HG03064 (cell line): ENCODE data around the gene ERI3.

Experiments
- ATAC-seq: cut with Tn5 transposase; IDR thresholded peaks from one replicate; pipeline ENCODE4 v1.9.1; 2021; ENCODE audit warnings: low read depth; ENCODE audit not compliant: unreplicated experiment

The ERI3 gene

DNA sequence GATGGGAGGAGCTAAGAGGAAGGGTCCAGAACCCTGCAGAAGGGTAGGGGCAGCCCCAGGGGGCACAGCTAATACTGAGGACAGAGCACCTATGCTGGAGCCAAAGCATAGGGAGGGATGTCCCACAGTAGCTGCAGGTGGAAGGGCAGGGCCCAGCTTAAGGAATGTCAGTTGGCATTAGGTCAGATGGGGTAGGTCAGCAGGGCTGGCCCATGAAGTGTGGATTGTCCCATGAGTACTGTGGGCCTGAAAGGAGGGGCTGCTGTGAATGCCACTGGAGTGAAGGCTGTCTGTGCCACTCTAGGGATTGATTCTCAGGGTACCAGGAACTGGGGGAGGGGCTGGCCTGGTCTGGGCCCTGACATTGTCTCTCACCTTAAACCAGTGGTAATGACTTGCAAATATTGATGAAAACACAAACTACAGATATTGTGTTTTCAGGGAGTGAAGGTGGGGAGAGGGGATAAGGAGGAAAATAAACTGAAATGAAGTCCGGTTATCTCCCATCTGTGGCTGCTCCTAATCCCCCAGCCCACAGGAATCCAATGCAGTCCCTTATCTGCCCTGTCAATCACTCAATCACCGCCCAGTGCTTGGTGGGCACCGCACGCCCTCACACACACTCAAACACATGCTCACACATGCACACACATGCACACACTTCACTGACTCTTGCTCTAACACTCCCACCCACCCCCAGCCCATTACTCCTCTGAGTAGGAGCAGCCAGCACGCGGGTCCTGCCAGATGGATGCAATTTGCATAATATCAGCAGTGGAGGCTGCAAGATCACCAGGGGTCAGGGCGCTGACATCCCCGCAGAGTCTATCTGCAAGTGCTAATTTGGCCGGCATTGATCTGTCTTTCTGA lies 114.0 kb downstream of the ERI3 start:
- ATAC-seq, result no peak

DNA sequence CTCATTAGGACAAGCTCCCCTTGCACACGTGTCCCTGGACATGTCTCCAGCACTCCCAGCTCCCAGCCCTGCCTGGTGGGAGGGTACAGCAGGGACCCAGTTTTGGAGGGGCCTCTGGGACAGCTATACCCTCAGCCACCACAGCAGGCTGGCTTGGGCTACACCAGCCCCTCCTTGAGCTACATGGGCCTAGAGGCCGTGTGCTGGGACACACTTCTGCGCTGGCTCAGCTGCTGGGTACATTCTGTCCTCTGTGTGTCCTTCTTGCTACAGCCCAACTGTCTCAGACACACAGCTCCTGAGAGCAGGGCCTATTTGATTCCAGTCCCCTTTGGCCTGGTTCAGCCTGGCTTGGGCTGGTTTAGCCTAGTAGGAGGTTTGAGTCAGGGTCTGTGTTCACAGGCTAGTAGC lies 115.1 kb downstream of the ERI3 start:
- no peak for ATAC-seq

DNA sequence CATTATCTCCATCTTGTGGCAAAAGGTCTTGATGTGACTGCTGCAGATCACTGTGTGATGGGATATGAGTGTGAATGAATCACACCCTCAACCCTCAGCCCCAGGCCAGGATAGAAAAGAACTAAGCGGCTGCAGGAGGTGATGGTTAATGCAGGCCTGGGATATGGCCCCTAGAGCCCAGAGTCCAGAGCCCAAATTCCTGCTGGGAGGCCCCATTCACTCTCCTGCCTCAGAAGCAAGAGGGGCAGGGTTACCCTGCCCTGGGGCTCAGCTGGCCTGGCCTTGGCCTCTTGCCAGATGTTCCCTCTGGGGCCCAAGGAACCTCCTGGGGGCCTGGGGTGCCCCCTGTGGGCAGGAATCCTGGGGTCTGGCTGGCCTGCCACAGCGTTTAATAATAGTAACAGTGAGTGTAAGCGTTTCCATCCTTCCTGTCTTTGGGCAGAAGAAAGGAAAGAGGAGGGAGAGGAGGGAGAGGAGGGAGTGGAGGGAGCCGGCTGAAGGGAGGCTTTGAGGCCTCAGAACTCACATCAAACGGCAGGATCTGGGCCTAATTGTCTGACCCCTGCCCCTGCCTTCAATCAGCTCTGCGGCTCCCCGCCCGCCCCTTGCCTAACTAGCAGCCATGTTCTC lies 115.6 kb downstream of the ERI3 start:
- no peak for ATAC-seq

DNA sequence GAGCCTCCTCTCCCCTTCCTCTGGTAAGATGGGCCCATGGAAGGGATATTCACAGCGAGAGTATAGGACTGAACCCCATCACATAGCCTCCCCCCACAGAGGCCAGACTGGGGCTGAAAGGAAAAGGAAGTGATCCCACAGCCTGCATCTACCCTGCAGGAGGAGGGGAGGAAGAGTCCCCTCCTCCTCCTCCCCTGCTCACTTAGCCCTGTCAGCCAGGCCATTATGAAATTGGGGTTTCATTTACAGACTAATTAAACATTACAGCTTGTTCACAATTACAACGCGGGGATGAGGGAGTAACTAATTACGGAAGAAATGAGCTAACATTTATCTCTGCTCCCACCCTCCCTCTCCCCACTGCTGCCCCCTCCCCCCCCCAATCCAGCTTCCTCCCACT lies 116.4 kb downstream of the ERI3 start:
- no peak for ATAC-seq

DNA sequence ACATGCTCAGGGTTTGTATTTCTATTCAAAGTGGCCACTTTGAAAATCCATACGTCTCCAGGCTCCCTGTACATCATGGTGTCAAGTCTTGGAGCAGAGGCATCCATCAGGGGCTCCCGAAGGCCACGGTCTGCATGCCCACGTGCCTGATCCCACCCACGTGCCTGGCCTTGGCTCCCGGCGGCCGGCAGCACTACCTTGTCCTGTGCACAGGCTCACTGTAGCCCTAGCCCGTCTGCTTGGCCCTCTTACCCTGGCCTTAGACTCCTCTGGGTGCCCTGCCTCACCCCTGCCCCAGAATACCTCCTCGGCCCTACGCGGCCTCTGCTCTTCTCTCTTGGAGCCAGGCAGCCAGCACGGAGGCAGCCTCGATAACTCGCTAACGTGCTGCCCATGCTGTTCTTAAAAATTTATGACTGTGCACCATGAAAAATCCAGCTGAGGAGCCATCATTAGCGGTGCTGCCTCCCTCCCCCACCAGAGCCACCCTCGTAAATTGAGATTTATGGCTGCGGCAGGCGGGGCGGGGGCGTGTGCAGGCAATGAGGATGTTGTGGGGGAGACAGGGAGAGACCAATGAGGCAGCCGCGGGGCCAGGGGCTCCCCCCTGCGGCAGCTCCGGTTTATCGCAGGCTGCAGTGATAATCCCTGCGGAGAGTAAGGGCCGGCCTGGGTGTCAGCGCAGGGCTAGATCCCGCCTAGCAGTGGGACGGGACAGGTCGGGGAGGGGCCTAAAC lies 117.2 kb downstream of the ERI3 start:
- ATAC-seq, result no peak

DNA sequence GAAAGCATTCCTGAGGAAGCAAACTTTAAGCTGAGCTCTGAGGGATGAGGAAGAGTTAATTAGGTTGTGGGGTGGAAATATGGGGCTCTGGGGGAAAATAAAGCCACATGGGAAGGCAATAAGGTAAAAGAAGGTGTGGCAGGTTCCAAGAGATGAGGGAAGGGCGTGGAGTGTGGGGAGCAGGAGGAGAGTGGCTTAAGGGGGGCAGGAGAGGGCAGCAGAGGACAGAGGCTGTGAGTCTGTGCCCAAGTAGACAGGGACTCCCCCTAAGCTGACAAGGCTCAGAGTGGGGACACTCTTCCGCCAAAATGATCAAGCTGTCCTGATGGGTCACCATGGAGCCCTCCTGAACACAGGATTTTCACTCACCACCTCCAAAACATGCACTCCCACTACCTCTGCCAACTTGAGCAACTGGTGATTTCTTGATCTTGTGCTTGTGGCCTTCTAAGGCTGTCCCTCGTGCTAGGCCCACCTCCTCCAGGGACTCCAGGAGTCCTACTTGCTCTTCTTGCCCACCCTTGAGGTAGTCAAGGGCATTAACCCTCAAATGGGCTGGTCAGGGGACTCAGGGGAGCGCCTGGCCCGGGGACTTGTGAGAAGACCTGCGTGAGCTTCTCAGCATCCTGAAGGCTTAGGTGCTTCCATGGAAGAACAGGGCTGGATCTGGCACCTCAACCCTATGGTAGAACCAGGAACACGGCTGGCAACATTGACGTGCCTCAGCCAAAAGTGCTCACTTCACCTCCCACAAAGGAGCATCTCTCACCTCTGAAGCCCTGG lies 118.4 kb downstream of the ERI3 start:
- no peak for ATAC-seq

DNA sequence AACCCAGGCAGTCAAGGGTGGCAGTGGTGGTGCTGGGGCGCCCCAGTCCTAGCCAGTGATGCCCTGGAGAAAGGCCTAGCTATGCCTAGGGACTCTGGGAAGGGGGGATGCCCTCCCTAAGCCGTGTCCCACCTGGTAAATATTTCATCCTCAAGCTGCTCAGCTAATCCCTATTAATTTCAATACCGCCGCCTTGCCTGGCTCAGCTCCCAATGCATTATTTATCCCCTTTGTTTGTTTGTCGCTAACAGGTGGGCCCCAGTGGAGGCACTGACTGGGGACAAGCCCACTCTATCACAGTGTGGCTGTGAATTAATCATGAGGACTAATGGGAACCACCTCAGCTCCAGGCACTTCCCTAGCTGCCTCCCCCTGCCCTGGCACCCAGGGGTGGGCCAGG lies 119.2 kb downstream of the ERI3 start:
- ATAC-seq, result no peak

DNA sequence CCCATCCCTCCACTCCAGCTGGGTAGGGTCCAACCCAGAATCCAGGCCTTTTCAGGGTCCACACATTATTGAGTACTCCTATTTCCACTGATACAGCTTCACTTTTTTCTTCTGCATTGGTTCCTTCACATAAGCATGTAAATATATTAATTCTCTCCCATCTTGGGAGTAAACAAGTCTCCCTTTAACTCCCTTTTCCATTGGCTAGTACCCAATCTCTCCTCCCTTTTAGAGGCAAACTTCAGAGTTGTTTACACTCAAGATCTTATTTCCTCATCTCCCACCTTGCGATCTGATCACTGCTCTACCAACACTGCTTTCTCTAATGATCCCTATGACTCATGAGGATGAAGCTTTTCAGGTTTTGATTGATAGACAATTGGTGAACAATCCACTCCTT lies 121.5 kb downstream of the ERI3 start:
- ATAC-seq, result no peak

DNA sequence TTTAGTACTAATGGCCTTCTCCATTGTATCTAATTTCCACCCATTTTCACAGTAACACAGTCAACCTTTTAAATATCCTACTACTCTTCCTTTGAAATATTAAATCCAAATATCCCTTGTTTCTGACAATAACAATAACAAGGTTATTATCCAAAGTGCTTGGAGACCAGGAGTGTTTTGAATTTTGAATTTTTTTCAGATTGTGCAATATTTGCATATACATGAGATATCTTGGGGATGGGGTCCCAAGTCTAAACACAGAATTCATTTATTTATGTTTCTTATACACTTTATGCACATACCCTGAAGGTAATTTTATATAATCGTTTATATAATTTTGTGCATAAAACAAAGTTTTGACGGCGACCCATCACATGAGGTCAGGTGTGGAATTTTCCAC lies 124.3 kb downstream of the ERI3 start:
- no peak for ATAC-seq

DNA sequence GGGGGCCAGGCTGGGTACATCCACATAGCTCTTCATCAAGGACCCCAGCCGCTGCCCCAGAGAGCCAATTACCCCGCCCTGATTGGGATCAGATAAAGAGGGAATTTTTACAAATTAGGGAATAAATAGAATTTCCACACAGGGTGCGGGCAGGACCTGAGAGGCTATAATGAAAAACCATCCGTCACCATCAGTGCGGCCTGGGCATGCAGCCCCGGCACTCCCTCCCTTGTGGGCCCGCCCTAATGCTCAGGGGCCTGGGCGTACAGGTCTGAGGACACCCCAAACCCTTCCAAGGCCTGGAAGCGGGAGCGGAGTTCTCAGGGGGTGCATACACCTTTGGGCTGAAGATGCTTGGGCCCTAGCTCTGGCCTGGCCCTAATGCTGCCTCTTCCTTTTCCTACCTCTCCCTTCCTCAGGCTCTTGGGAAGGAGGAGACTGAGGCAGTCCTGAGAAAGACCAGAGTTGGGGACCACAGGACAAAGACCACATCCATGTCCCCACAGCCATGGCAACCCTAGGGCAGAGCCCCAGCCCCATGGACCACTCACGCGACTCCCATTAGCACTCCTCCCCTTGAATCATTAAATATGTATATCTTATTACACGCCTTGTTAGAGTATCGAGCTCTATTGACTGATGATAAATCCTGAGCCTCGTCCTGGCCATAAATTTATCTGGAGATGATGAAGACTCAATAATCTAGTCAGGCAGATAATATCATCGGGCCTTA lies 125.5 kb downstream of the ERI3 start:
- ATAC-seq, result no peak

DNA sequence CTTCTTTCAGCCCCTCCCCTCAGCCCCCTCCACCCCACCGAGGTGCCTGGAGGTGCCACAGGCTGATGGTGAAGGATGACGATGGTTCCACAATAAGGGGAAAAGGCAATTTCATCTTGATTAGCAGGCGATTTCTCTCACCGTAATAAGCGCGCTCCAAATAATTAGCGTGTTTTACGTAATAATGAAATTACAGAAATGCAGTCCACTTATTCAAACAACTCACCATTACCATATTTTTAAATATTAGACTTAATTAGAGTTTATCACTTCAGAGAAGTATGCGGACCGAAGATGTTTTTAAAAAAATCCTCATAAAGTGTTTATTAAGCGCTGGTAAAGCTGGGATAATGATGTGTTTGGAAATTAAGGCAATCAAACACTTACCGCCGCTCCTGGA lies 126.8 kb downstream of the ERI3 start:
- no peak for ATAC-seq

DNA sequence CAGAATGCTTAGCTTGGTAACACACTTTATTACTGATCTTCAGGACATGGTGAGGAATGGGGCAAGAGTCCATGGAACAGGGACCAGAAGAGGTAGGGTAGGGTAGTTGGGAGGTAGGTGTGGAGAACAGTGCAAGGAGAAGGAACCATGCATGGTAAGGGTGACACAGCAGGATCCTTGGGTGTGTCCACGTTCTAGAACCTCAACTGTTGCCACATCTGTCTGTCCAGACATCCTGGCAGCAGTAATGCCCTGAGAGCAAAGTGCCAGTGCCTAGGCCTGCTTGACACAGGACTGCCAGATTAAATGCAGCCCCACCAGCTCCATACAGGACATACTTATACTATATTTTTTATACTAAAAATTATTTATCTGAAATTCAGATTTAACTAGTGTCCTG lies 127.8 kb downstream of the ERI3 start:
- ATAC-seq, result no peak

DNA sequence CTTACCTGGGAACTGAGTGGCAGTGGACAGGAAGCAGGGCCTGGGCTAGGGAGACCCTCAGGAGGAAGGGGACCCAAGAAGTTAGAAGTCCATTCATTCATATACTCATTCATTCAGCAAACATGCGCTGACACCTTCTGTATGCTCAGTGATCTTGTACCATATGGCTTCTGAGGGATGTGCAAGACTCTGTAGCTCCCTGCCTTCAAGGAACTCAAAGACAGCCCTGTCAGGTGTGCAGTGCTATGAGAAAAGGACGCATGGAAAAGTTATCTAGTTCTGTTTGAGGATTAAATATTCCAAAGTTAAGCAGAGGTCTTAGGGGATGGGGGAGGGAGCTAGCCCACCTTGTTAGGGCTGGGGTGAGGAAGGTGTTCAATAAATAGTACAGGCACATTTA lies 129.3 kb downstream of the ERI3 start:
- no peak for ATAC-seq

DNA sequence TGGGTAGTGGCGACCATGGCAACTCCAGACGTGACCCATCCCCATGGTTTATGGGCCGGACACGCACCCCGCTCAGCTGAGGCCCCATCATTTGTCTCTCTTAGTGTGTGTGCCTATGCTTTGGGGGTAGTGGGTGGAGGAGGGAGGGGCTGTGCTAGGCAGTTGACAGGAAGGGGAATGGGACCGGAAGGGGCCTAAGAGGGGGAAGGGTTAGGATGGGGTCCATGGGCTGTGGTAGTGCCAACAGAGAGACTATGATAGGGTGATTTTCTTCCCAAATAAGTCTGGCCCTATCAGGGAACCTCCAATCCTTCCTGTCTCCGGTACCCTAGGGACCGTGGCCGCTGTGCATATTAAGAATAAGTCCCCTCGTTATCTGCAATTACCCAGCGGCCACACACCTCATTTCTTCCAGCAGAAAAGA lies 131.9 kb downstream of the ERI3 start:
- ATAC-seq, result no peak

DNA sequence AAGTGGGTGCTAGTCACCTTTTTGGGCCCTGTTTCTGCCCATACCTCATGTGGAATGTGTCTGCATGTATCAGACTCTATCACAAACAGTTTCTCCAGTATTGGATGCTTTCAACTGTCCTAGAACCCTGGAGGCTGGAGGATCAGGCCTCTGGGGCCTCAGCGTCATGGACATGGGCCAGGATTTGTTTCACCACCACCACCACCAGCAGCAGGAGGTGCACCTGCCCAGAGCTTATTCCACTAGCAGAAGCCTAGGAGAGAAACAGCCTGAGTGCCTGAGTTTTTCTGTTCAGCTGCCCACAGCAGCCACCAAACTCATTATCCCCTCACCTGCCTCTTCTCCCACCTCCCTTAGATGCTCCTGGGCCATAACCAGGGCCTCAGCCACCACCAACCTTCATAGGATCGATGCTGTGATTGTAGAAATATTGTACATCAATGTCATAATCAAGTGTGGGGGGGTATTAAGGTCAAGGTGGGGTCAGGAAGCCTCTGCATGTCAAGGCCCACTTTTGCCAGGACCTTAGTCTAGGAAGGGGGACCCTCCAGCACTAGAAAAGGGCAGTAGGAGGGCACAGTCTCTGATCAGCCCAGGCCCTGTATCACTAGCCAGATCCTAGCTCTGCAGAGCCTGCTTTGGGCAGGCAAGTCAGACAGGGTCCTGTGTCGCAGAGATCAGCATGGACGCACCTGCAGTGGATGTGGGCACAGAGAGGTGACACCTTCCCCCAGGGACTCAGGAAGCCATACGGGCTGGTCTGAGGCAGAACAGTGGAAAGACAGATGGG lies 132.5 kb downstream of the ERI3 start:
- ATAC-seq, result no peak

DNA sequence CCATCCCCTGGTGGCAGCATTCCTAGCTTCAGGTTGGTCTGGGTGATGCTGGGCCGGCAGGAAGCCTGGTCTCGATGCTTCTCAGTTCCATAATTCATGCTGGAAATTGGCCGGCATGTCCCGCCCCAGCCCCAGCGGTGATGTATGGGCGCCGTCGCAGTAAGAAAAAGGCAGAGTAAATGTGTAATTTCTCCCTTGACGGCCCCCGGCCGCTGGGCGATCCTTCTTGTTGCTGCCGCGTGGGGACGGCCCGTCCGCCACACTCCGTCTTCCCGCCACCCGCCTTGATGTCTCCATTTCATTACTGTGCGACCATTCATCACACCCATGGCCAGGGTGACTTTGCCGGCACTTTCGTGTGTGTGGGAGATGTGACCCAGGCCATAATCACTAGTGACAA lies 133.3 kb downstream of the ERI3 start:
- no peak for ATAC-seq

DNA sequence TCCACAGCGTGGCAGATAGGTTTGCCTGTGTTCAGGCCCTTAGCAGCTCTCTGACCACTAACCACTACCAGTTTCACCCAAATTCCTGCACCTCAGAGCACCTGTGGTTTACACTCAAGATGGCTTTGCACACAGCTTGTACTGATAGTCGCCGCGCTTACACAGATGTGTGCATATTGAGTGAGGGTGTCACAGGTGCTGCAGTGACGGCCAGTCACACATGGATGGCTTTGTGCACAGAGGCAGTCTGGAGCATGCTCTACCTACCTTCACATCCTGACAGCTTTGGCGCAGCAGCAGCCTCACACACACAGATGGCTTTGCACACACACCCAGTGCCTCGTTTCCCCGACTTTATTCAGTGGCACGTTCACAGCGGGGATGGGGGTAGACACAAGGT lies 134.3 kb downstream of the ERI3 start:
- ATAC-seq, result no peak

DNA sequence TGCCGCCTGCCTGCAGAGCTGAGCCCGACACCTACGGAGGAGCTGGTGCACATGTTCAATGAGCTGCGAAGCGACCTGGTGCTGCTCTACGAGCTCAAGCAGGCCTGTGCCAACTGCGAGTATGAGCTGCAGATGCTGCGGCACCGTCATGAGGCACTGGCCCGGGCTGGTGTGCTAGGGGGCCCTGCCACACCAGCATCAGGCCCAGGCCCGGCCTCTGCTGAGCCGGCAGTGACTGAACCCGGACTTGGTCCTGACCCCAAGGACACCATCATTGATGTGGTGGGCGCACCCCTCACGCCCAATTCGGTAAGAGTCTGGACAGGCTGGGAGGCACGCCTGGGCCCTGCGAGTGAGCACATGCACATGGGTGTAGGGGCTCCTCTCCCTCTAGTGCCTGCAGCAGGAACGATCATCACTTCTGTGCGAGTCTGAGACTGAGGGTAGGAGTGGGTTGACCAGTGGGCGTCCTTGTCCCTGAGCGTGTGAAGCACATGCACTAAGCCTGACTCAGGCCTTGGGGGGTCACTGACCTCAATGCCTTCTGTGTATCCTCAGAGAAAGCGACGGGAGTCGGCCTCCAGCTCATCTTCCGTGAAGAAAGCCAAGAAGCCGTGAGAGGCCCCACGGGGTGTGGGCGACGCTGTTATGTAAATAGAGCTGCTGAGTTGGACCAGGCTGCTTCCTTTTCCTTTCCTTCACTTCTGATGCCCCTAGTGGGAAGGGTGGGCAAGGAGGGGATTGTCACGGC lies 134.9 kb downstream of the ERI3 start:
- ATAC-seq, result no peak

DNA sequence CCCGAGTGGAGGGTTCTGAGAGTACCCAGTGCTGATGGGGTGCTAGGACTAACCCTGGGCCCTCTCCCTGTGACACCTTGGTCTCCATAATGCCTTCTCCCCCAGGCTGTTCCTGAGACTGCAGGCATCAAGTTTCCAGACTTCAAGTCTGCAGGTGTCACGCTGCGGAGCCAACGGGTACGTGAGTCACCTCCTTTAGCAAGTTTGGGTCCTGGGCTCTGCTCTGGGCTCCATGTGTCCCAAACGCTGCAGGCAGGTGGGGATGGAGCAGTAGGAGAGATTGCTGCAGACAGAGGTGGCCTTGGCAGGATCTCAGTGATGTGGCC lies 135.8 kb downstream of the ERI3 start:
- no peak for ATAC-seq
